H1 (cell line): ENCODE measurements around the gene SEC14L5. TPM values are rescaled to one million over a fixed set of nuclear protein-coding genes. Genes with fewer than 3 reads are reported as not detected.

Experiments used
- JUND ChIP-seq: IDR thresholded peaks from 2 replicates; pipeline ENCODE4 v1.6.1; 2011; ENCODE audit warnings: mild to moderate bottlenecking, improper control_type of control experiment, low read length
- polyA plus RNA-seq, 7 experiments: library from polyadenylated mRNA; depleted of rRNA in 3 of 7; stranded (reverse) in 5 of 7; unstranded in 2 of 7; fragments of >200 nt in 5 of 7; fragments of 200-250 nt in 2 of 7; gene quantifications; 1 replicate in 5 of 7; 2 replicates in 1 of 7; 4 replicates in 1 of 7; pipeline versions ENCODE4 v1.2.1 to v1.2.3, GENCODE V29; 2011 to 2013; ENCODE audit warnings: missing spikeins in 2 of 7, mixed read lengths in 2 of 7
- total RNA-seq: library from RNA; stranded (reverse); fragmentation: NEBNext Ultra II Directional; extraction: Animal tissue kit (Norgen Biotek cat#: 25700); gene quantifications from 2 replicates; pipeline ENCODE4 v1.2.1, GENCODE V29; 2021
- TF ChIP-seq, protein P1 (sequence below): fragments of 300-600 bp; sonication (generic); IDR thresholded peaks from 2 replicates; pipeline ENCODE4 v1.7.1; 2012; ENCODE audit warnings: low read length, moderate library complexity, mild to moderate bottlenecking, inconsistent platforms; ENCODE audit not compliant: insufficient replicate concordance

SEC14L5 gene
- total and polyA plus RNA-seq, 2 of the 8 experiments (the other 6 are each of a cell fraction or from before 2014, with no cell fraction given) = 1.9 to 3.0 TPM

DNA sequence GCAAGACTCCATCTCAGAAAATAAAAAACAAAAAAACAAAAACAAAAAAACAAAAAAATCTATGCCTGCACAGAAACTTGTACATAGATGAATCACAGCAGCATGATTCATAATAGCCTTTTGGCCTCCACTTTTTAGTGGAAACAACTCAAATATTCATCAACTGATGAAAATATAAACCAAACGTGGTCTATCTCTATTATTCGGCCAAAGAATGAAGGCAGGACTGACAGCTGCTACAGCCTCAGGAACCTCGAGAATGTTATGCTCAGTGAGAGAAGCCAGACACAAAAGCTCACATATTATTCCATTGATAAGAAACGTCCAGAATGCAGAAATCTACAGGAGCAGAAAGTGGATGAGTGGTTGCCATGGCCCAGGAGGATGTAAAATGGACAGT lies 41.0 kb upstream of the SEC14L5 start (continued):
- TF ChIP-seq, protein P1, sequence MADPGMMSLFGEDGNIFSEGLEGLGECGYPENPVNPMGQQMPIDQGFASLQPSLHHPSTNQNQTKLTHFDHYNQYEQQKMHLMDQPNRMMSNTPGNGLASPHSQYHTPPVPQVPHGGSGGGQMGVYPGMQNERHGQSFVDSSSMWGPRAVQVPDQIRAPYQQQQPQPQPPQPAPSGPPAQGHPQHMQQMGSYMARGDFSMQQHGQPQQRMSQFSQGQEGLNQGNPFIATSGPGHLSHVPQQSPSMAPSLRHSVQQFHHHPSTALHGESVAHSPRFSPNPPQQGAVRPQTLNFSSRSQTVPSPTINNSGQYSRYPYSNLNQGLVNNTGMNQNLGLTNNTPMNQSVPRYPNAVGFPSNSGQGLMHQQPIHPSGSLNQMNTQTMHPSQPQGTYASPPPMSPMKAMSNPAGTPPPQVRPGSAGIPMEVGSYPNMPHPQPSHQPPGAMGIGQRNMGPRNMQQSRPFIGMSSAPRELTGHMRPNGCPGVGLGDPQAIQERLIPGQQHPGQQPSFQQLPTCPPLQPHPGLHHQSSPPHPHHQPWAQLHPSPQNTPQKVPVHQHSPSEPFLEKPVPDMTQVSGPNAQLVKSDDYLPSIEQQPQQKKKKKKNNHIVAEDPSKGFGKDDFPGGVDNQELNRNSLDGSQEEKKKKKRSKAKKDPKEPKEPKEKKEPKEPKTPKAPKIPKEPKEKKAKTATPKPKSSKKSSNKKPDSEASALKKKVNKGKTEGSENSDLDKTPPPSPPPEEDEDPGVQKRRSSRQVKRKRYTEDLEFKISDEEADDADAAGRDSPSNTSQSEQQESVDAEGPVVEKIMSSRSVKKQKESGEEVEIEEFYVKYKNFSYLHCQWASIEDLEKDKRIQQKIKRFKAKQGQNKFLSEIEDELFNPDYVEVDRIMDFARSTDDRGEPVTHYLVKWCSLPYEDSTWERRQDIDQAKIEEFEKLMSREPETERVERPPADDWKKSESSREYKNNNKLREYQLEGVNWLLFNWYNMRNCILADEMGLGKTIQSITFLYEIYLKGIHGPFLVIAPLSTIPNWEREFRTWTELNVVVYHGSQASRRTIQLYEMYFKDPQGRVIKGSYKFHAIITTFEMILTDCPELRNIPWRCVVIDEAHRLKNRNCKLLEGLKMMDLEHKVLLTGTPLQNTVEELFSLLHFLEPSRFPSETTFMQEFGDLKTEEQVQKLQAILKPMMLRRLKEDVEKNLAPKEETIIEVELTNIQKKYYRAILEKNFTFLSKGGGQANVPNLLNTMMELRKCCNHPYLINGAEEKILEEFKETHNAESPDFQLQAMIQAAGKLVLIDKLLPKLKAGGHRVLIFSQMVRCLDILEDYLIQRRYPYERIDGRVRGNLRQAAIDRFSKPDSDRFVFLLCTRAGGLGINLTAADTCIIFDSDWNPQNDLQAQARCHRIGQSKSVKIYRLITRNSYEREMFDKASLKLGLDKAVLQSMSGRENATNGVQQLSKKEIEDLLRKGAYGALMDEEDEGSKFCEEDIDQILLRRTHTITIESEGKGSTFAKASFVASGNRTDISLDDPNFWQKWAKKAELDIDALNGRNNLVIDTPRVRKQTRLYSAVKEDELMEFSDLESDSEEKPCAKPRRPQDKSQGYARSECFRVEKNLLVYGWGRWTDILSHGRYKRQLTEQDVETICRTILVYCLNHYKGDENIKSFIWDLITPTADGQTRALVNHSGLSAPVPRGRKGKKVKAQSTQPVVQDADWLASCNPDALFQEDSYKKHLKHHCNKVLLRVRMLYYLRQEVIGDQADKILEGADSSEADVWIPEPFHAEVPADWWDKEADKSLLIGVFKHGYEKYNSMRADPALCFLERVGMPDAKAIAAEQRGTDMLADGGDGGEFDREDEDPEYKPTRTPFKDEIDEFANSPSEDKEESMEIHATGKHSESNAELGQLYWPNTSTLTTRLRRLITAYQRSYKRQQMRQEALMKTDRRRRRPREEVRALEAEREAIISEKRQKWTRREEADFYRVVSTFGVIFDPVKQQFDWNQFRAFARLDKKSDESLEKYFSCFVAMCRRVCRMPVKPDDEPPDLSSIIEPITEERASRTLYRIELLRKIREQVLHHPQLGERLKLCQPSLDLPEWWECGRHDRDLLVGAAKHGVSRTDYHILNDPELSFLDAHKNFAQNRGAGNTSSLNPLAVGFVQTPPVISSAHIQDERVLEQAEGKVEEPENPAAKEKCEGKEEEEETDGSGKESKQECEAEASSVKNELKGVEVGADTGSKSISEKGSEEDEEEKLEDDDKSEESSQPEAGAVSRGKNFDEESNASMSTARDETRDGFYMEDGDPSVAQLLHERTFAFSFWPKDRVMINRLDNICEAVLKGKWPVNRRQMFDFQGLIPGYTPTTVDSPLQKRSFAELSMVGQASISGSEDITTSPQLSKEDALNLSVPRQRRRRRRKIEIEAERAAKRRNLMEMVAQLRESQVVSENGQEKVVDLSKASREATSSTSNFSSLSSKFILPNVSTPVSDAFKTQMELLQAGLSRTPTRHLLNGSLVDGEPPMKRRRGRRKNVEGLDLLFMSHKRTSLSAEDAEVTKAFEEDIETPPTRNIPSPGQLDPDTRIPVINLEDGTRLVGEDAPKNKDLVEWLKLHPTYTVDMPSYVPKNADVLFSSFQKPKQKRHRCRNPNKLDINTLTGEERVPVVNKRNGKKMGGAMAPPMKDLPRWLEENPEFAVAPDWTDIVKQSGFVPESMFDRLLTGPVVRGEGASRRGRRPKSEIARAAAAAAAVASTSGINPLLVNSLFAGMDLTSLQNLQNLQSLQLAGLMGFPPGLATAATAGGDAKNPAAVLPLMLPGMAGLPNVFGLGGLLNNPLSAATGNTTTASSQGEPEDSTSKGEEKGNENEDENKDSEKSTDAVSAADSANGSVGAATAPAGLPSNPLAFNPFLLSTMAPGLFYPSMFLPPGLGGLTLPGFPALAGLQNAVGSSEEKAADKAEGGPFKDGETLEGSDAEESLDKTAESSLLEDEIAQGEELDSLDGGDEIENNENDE = no peak
- no peak for TF ChIP-seq JUND
